IMR-90 (cell line): Measurements from ENCODE around the gene MFAP1. TPM values are rescaled to one million over a fixed set of nuclear protein-coding genes. Genes with fewer than 3 reads are reported as not detected.

Source experiments
- ATAC-seq: fragments of 200-7000 bp; cut with Tn5 transposase; 2 replicates; pipeline ENCODE4 v1.9.1; 2020; ENCODE audit warnings: low read depth, mild to moderate bottlenecking, moderate library complexity
- BruUV-seq: library from RNA; stranded (reverse); fragments of 400-500 nt; replicated peaks from 2 replicates; lab custom pipeline; 2021; lab: Mats Ljungman, UMichigan
- CTCF ChIA-PET: fragments of 300-600 bp; formaldehyde crosslinking; extraction: SDS; loops from one replicate; lab custom pipeline; 2021; ENCODE audit warnings: antibody characterized with exemption; lab: Yijun Ruan, JAX
- POLR2A ChIA-PET: fragments of 300-600 bp; sonication (Branson Sonifier 250); formaldehyde crosslinking; loops from one replicate; lab custom pipeline; 2022; ENCODE audit warnings: antibody characterized with exemption; ENCODE audit not compliant: unreplicated experiment; lab: Charles Lee
- DNase-seq: peaks from one replicate; pipeline ENCODE4 v3.0.0; 2013
- H2AFZ ChIP-seq: replicated peaks from 2 replicates; pipeline ENCODE3; 2013; ENCODE audit warnings: low read length, mild to moderate bottlenecking; ENCODE audit not compliant: poor library complexity
- H2AK5ac ChIP-seq: 2 replicates; pipeline ENCODE4 v1.6.1; 2013; ENCODE audit warnings: low read depth, low read length, inconsistent platforms
- H2AK9ac ChIP-seq: replicated peaks from 2 replicates; pipeline ENCODE3; 2013; ENCODE audit warnings: mild to moderate bottlenecking, low read depth, low read length, moderate library complexity; ENCODE audit not compliant: poor library complexity
- H2BK120ac ChIP-seq: 2 replicates; pipeline ENCODE4 v1.6.1; 2013; ENCODE audit warnings: low read depth, low read length, inconsistent platforms
- H2BK15ac ChIP-seq: 3 replicates; pipeline ENCODE4 v1.6.1; 2013; ENCODE audit warnings: low read depth, low read length, inconsistent platforms
- H2BK20ac ChIP-seq: 2 replicates; pipeline ENCODE4 v1.6.1; 2013; ENCODE audit warnings: low read depth, mild to moderate bottlenecking, inconsistent platforms, low read length, moderate library complexity
- H2BK5ac ChIP-seq: 2 replicates; pipeline ENCODE4 v1.6.1; 2013; ENCODE audit warnings: mild to moderate bottlenecking, low read depth, low read length, inconsistent platforms; ENCODE audit not compliant: poor library complexity, severe bottlenecking
- H3K14ac ChIP-seq: replicated peaks from 2 replicates; pipeline ENCODE4 v1.6.1; 2013; ENCODE audit warnings: low read depth, low read length, inconsistent platforms
- H3K18ac ChIP-seq: 2 replicates; pipeline ENCODE4 v1.6.1; 2013; ENCODE audit warnings: low read depth, low read length, control low read depth
- H3K23ac ChIP-seq: 2 replicates; pipeline ENCODE4 v1.6.1; 2013; ENCODE audit warnings: low read depth, low read length, inconsistent platforms
- H3K27ac ChIP-seq: 2 replicates; pipeline ENCODE4 v1.5.1; 2013; ENCODE audit warnings: mild to moderate bottlenecking, control low read depth, low read length; ENCODE audit not compliant: insufficient read depth
- H3K27me3 ChIP-seq: 2 replicates; pipeline ENCODE4 v1.6.1; 2013; ENCODE audit warnings: low read length; ENCODE audit not compliant: control insufficient read depth, insufficient read depth
- H3K36me3 ChIP-seq: 2 replicates; pipeline ENCODE4 v1.6.1; 2013; ENCODE audit warnings: low read length, mixed read lengths; ENCODE audit not compliant: control insufficient read depth, insufficient read depth
- H3K4ac ChIP-seq: 2 replicates; pipeline ENCODE4 v1.6.1; 2013; ENCODE audit warnings: low read depth, low read length, inconsistent platforms
- H3K4me1 ChIP-seq: 2 replicates; pipeline ENCODE4 v1.6.1; 2013; ENCODE audit warnings: low read length, mixed read lengths; ENCODE audit not compliant: control insufficient read depth, insufficient read depth
- H3K4me2 ChIP-seq: 2 replicates; pipeline ENCODE4 v1.6.1; 2013; ENCODE audit warnings: low read depth, mild to moderate bottlenecking, control low read depth, low read length, moderate library complexity
- H3K4me3 ChIP-seq: 2 replicates; pipeline ENCODE4 v1.5.1; 2013; ENCODE audit warnings: low read depth, mild to moderate bottlenecking, control low read depth, low read length, moderate library complexity; ENCODE audit not compliant: insufficient read depth
- H3K56ac ChIP-seq: 2 replicates; pipeline ENCODE4 v1.6.1; 2013; ENCODE audit warnings: low read length, inconsistent platforms; ENCODE audit not compliant: insufficient read depth; ENCODE audit errors: extremely low read depth
- H3K79me1 ChIP-seq, 2 experiments: 2 replicates each; pipeline ENCODE4 v1.6.1; 2013; ENCODE audit warnings: low read length in 2 of 2, inconsistent platforms in 1 of 2, low read depth in 1 of 2
- H3K9ac ChIP-seq: 2 replicates; pipeline ENCODE4 v1.6.1; 2013; ENCODE audit warnings: low read depth, low read length, control low read depth
- H3K9me1 ChIP-seq: 2 replicates; pipeline ENCODE4 v1.6.1; 2013; ENCODE audit warnings: low read length, inconsistent platforms; ENCODE audit not compliant: insufficient read depth
- H3K9me3 ChIP-seq: 2 replicates; pipeline ENCODE4 v1.6.1; 2013; ENCODE audit warnings: low read length; ENCODE audit not compliant: control insufficient read depth, insufficient read depth
- H4K20me1 ChIP-seq: 2 replicates; pipeline ENCODE4 v1.6.1; 2013; ENCODE audit warnings: low read length, inconsistent platforms; ENCODE audit not compliant: insufficient read depth
- H4K5ac ChIP-seq: 2 replicates; pipeline ENCODE4 v1.6.1; 2013; ENCODE audit warnings: mild to moderate bottlenecking, low read depth, low read length, control low read depth
- H4K8ac ChIP-seq, 2 experiments: 2 replicates each; pipeline ENCODE4 v1.6.1; 2013; ENCODE audit warnings: low read depth in 2 of 2, low read length in 2 of 2, control low read depth in 1 of 2, inconsistent platforms in 1 of 2
- H4K91ac ChIP-seq: 2 replicates; pipeline ENCODE4 v1.6.1; 2013; ENCODE audit warnings: low read depth, low read length, inconsistent platforms; ENCODE audit not compliant: insufficient read depth
- CEBPB ChIP-seq: IDR thresholded peaks from 2 replicates; pipeline ENCODE4 v1.6.1; 2012; ENCODE audit warnings: low read depth, low read length, improper control_type of control experiment
- CHD1 ChIP-seq: IDR thresholded peaks from 2 replicates; pipeline ENCODE4 v1.6.1; 2012; ENCODE audit warnings: low read depth, low read length, improper control_type of control experiment
- FOS ChIP-seq: fragments of 150-350 bp; IDR thresholded peaks from 2 replicates; pipeline ENCODE4 v1.6.1; 2016; ENCODE audit warnings: low read depth, low read length
- MAFK ChIP-seq: IDR thresholded peaks from 2 replicates; pipeline ENCODE4 v1.6.1; 2012; ENCODE audit warnings: low read depth, low read length, improper control_type of control experiment
- MAZ ChIP-seq: IDR thresholded peaks from 2 replicates; pipeline ENCODE4 v1.6.1; 2012; ENCODE audit warnings: low read depth, mild to moderate bottlenecking, low read length, improper control_type of control experiment, moderate library complexity, borderline replicate concordance
- MXI1 ChIP-seq: IDR thresholded peaks from 2 replicates; pipeline ENCODE4 v1.6.1; 2012; ENCODE audit warnings: low read depth, mild to moderate bottlenecking, low read length, moderate library complexity, borderline replicate concordance
- NFE2L2 ChIP-seq: fragments of 150-350 bp; IDR thresholded peaks from 2 replicates; pipeline ENCODE4 v1.6.1; 2016; ENCODE audit warnings: low read depth, mild to moderate bottlenecking, low read length
- POLR2A ChIP-seq: IDR thresholded peaks from 2 replicates; pipeline ENCODE4 v1.6.1; 2012; ENCODE audit warnings: mild to moderate bottlenecking, low read depth, low read length
- RAD21 ChIP-seq: IDR thresholded peaks from 2 replicates; pipeline ENCODE4 v1.6.1; 2012; ENCODE audit warnings: low read length, improper control_type of control experiment
- RCOR1 ChIP-seq: IDR thresholded peaks from 2 replicates; pipeline ENCODE4 v1.6.1; 2012; ENCODE audit warnings: mild to moderate bottlenecking, low read length, improper control_type of control experiment; ENCODE audit not compliant: insufficient replicate concordance
- RFX5 ChIP-seq: IDR thresholded peaks from 2 replicates; pipeline ENCODE4 v1.8.0; 2012; ENCODE audit warnings: low read depth, mild to moderate bottlenecking, low read length, moderate library complexity
- SMC3 ChIP-seq: fragments of 150-350 bp; IDR thresholded peaks from 2 replicates; pipeline ENCODE4 v1.6.1; 2016; ENCODE audit warnings: low read depth, mild to moderate bottlenecking, antibody characterized with exemption, low read length, moderate library complexity
- WGBS, 2 experiments: methylation state at CpG; one replicate each; pipeline versions ENCODE4 v1.1.5 to v1.1.7; 2013; ENCODE audit warnings: missing lambda C conversion rate in 2 of 2; ENCODE audit not compliant: insufficient read length in 1 of 2; ENCODE audit errors: extremely low coverage in 2 of 2; 5-methylcytosine and 5-hydroxymethylcytosine counted together
- dilution Hi-C: fragments of 300-500 bp; cut with HindIII; formaldehyde crosslinking; loops from one replicate; pipeline ENCODE4 v1.14.3; 2018; ENCODE audit warnings: low sequenced_read_pairs; ENCODE audit not compliant: unreplicated experiment
- in situ Hi-C: fragments of 300-500 bp; cut with MboI; formaldehyde crosslinking; loops from 3 replicates; pipeline ENCODE4 v1.14.3; 2019; ENCODE audit warnings: low sequenced_read_pairs, inconsistent platforms, mixed read lengths
- intact Hi-C: fragments of 100-400 bp; cut with micrococcal nuclease; formaldehyde crosslinking; loops from 2 replicates; pipeline ENCODE4 v1.10.0; 2022
- polyA plus RNA-seq, 3 experiments: library from polyadenylated mRNA; depleted of rRNA; stranded (reverse); fragments of >200 nt; gene quantifications; 2 replicates each; pipeline ENCODE4 v1.2.3, GENCODE V29; 2012; ENCODE audit warnings: low replicate concordance in 1 of 3
- total RNA-seq: library from RNA; depleted of rRNA; stranded (reverse); fragments of >200 nt; gene quantifications from 2 replicates; pipeline ENCODE4 v1.2.3, GENCODE V29; 2012
- TF ChIP-seq, protein P1 (sequence below): fragments of 150-350 bp; IDR thresholded peaks from 2 replicates; pipeline ENCODE4 v1.6.1; 2017; ENCODE audit warnings: mild to moderate bottlenecking, antibody characterized with exemption, low read length, low read depth
- TF ChIP-seq, protein P2 (sequence below): conservative IDR thresholded peaks from 2 replicates; pipeline ENCODE4 v1.5.1; 2012; ENCODE audit warnings: mild to moderate bottlenecking, low read depth, low read length, improper control_type of control experiment
- TF ChIP-seq, protein P3 (sequence below): fragments of 150-350 bp; IDR thresholded peaks from 2 replicates; pipeline ENCODE4 v1.6.1; 2016; ENCODE audit warnings: low read depth, mild to moderate bottlenecking, low read length, moderate library complexity, borderline replicate concordance

The MFAP1 gene
- total and polyA plus RNA-seq, 2 of the 4 experiments (the other 2 are of a cell fraction), result 21.6 to 28.5 TPM

DNA sequence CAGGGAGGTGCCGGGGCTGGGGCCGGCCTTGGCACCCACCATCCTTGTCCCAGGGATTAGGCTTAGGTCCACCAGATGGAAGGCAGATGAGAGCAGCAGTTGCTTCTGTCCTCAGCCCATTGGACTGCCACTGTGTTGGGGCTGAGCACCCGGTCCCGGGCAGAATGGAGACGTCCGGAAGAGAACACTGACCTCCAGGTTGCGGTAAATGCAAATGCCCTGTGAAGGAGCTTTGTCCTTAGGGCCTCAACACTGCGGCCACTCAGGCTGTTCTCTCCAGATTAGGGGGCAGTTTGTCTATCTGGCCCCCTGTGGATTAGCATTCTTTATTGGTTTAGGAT lies 24.6 kb downstream of the MFAP1 start, which contains the start of gene SERINC4:
SERINC4 (minus strand) TSS at position 276 of the 341 bp plus-strand sequence; CDS start at position 42, 234 bp downstream.
- H3K14ac ChIP-seq, result peak within 1 kb of the TSS; percentile 91
- peak within 1 kb of the TSS; percentile 82 for H4K5ac ChIP-seq
- H3K27ac ChIP-seq, result peak within 1 kb of the TSS; percentile 78
- peak within 1 kb of the TSS; percentile 98 for H3K4me2 ChIP-seq
- in situ Hi-C loops (no loop called here), intact Hi-C loops (no loop called here), dilution Hi-C loops (no loop called here)
- peak within 1 kb of the TSS; percentile 91 for H2AK5ac ChIP-seq
- H2BK20ac ChIP-seq, result peak within 1 kb of the TSS; percentile 46
- H2BK5ac ChIP-seq, result peak within 1 kb of the TSS; percentile 80
- H3K23ac ChIP-seq, result peak within 1 kb of the TSS; percentile 77; the same call in 1 of the 2 replicates
- ChIA-PET POLR2A (no interaction called here), CTCF (no interaction called here)
- ATAC-seq (no peak), DNase-seq (no peak)
- peak within 1 kb of the TSS; percentile 42 for H3K56ac ChIP-seq
- peak within 1 kb of the TSS; percentile 46; the same call in 1 of the 3 replicates for H2BK15ac ChIP-seq
- BruUV-seq, result no TSS peak
- no peaks in the 10 kb centered on the region for H3K27me3 ChIP-seq
- H3K9ac ChIP-seq, result peak within 1 kb of the TSS; percentile 92
- peak within 1 kb of the TSS; percentile 83 for H2AK9ac ChIP-seq
- peaks cover 47% of the 10 kb centered on the region for H3K36me3 ChIP-seq
- peak within 1 kb of the TSS; percentile 71 for H4K91ac ChIP-seq
- peak within 1 kb of the TSS; percentile 84 for H3K4ac ChIP-seq
- H3K79me1 ChIP-seq, result peaks cover 16 to 64% of the 10 kb centered on the region in 2 experiments
- H2BK120ac ChIP-seq, result peak within 1 kb of the TSS; percentile 20; the same call in 1 of the 2 replicates
- H3K9me3 ChIP-seq, result no peaks in the 10 kb centered on the region
- H4K8ac ChIP-seq, result peak within 1 kb of the TSS; percentile 77 to 94
- peaks cover 10% of the 10 kb centered on the region for H3K4me1 ChIP-seq
- peak within 1 kb of the TSS; percentile 80 for H3K4me3 ChIP-seq
- peak within 1 kb of the TSS; percentile 22 for H3K18ac ChIP-seq
- TF ChIP-seq NFE2L2, result no peak
- TF ChIP-seq RFX5, result no peak
- TF ChIP-seq SMC3, result no peak
- TF ChIP-seq MAFK, result no peak
- TF ChIP-seq, protein P1, sequence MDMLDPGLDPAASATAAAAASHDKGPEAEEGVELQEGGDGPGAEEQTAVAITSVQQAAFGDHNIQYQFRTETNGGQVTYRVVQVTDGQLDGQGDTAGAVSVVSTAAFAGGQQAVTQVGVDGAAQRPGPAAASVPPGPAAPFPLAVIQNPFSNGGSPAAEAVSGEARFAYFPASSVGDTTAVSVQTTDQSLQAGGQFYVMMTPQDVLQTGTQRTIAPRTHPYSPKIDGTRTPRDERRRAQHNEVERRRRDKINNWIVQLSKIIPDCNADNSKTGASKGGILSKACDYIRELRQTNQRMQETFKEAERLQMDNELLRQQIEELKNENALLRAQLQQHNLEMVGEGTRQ, result no peak
- TF ChIP-seq CHD1, result no peak
- TF ChIP-seq MAZ, result no peak
- no peak for TF ChIP-seq FOS
- TF ChIP-seq RAD21, result no peak
- TF ChIP-seq, protein P2, sequence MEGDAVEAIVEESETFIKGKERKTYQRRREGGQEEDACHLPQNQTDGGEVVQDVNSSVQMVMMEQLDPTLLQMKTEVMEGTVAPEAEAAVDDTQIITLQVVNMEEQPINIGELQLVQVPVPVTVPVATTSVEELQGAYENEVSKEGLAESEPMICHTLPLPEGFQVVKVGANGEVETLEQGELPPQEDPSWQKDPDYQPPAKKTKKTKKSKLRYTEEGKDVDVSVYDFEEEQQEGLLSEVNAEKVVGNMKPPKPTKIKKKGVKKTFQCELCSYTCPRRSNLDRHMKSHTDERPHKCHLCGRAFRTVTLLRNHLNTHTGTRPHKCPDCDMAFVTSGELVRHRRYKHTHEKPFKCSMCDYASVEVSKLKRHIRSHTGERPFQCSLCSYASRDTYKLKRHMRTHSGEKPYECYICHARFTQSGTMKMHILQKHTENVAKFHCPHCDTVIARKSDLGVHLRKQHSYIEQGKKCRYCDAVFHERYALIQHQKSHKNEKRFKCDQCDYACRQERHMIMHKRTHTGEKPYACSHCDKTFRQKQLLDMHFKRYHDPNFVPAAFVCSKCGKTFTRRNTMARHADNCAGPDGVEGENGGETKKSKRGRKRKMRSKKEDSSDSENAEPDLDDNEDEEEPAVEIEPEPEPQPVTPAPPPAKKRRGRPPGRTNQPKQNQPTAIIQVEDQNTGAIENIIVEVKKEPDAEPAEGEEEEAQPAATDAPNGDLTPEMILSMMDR, result no peak
- TF ChIP-seq MXI1, result no peak
- no peak for TF ChIP-seq POLR2A
- TF ChIP-seq CEBPB, result no peak
- no peak for TF ChIP-seq RCOR1
- TF ChIP-seq, protein P3, sequence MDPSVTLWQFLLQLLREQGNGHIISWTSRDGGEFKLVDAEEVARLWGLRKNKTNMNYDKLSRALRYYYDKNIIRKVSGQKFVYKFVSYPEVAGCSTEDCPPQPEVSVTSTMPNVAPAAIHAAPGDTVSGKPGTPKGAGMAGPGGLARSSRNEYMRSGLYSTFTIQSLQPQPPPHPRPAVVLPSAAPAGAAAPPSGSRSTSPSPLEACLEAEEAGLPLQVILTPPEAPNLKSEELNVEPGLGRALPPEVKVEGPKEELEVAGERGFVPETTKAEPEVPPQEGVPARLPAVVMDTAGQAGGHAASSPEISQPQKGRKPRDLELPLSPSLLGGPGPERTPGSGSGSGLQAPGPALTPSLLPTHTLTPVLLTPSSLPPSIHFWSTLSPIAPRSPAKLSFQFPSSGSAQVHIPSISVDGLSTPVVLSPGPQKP, result no peak
- WGBS, 2 experiments, result 90% methylated on average over 4 of the region's 8 CpGs; no CpG with 5 or more reads in 1 of the 2 experiments
- H3K9me1 ChIP-seq, result peaks cover 19% of the 10 kb centered on the region
- H4K20me1 ChIP-seq, result peaks cover 27% of the 10 kb centered on the region
- H2AFZ ChIP-seq, result peak within 1 kb of the TSS; percentile 91
